HCT116 (cell line): Measurements from ENCODE around the gene PTPMT1. TPM values are rescaled to one million over a fixed set of nuclear protein-coding genes. Genes with fewer than 3 reads are reported as not detected.

ENCODE experiments used
- ATAC-seq: fragments of 200-7000 bp; cut with Tn5 transposase; 2 replicates; pipeline ENCODE4 v1.9.1; 2020; ENCODE audit warnings: mild to moderate bottlenecking, moderate library complexity
- BruUV-seq: library from RNA; stranded (reverse); fragments of 400-500 nt; replicated peaks from 2 replicates; lab custom pipeline; 2021; lab: Mats Ljungman, UMichigan
- CTCF ChIA-PET: fragments of 300-600 bp; sonication (Branson Sonifier 250); formaldehyde crosslinking; loops from one replicate; lab custom pipeline; 2021; ENCODE audit warnings: antibody characterized with exemption; lab: Charles Lee
- POLR2A ChIA-PET: fragments of 300-600, 350-600 bp; sonication (Branson Sonifier 250); formaldehyde crosslinking; loops from one replicate; lab custom pipeline; 2021; ENCODE audit warnings: antibody characterized with exemption; lab: Charles Lee
- RAD21 ChIA-PET, 2 experiments: fragments of 300-600 bp; sonication (Branson Sonifier 250); formaldehyde crosslinking; loops; one replicate each; lab custom pipeline; 2023; ENCODE audit warnings: low total read pairs in 2 of 2; ENCODE audit not compliant: uncharacterized antibody in 2 of 2, unreplicated experiment in 2 of 2, low non-redundant PET in 1 of 2; lab: Charles Lee
- DNase-seq: peaks from one replicate; pipeline ENCODE4 v3.0.0-alpha.2; 2010; ENCODE audit warnings: low read depth, low spot score
- H2AFZ ChIP-seq: fragments of 200-600 bp; shearing (Covaris generic), sonication (generic); 2 replicates; pipeline ENCODE4 v1.6.1; 2017; ENCODE audit warnings: low read depth, mixed run types, mixed read lengths, antibody characterized with exemption, low read length; ENCODE audit not compliant: poor library complexity, severe bottlenecking
- H3K27ac ChIP-seq: 2 replicates; pipeline ENCODE4 v1.5.1; 2012; ENCODE audit warnings: low read depth, low read length
- H3K27me3 ChIP-seq: fragments of 200-600 bp; sonication (generic); 2 replicates; pipeline ENCODE4 v1.6.1; 2016; ENCODE audit warnings: mixed run types, low read length, mixed read lengths; ENCODE audit not compliant: insufficient read depth
- H3K36me3 ChIP-seq, 2 experiments: fragments of 200-500 bp in 1 of 2; fragments of 200-600 bp in 1 of 2; sonication (Bioruptor generic) in 1 of 2; sonication (generic) in 1 of 2; 2 replicates each; pipeline versions ENCODE4 v1.5.1 to v1.6.1; 2014 to 2016; ENCODE audit warnings: low read length in 2 of 2, inconsistent platforms in 1 of 2, mixed read lengths in 1 of 2, mixed run types in 1 of 2; ENCODE audit not compliant: insufficient read depth in 2 of 2, control insufficient read depth in 1 of 2
- H3K4me1 ChIP-seq, 2 experiments: fragments of 200-600 bp in 1 of 2; sonication (generic) in 1 of 2; 2 replicates each; pipeline versions ENCODE4 v1.5.1 to v1.6.1; 2012 to 2017; ENCODE audit warnings: low read length in 2 of 2, inconsistent platforms in 1 of 2, mild to moderate bottlenecking in 1 of 2, mixed read lengths in 1 of 2, mixed run types in 1 of 2, moderate library complexity in 1 of 2; ENCODE audit not compliant: insufficient read depth in 2 of 2, control insufficient read depth in 1 of 2
- H3K4me2 ChIP-seq: fragments of 200-600 bp; sonication (generic); 2 replicates; pipeline ENCODE4 v1.6.1; 2017; ENCODE audit warnings: mixed run types, low read length, mixed read lengths
- H3K4me3 ChIP-seq, 2 experiments: fragments of 200-600 bp in 1 of 2; sonication (generic) in 1 of 2; replicated peaks in 1 of 2; 2 replicates each; pipeline ENCODE4 v1.5.1; 2011 to 2016; ENCODE audit warnings: low read length in 2 of 2, control low read depth in 1 of 2, low read depth in 1 of 2, mild to moderate bottlenecking in 1 of 2, mixed read lengths in 1 of 2, mixed run types in 1 of 2
- H3K79me2 ChIP-seq: fragments of 200-600 bp; sonication (generic); 2 replicates; pipeline ENCODE4 v1.6.1; 2017; ENCODE audit warnings: mild to moderate bottlenecking, mixed run types, low read length, moderate library complexity, mixed read lengths; ENCODE audit not compliant: insufficient read depth
- H3K9ac ChIP-seq: fragments of 200-600 bp; sonication (generic); 2 replicates; pipeline ENCODE4 v1.6.1; 2016; ENCODE audit warnings: low read length, mixed read lengths
- H3K9me2 ChIP-seq: fragments of 200-600 bp; sonication (generic), shearing (Covaris generic); 2 replicates; pipeline ENCODE4 v1.6.1; 2017; ENCODE audit warnings: mixed run types, mild to moderate bottlenecking, moderate library complexity; ENCODE audit not compliant: insufficient read depth
- H3K9me3 ChIP-seq, 2 experiments: fragments of 200-500 bp in 1 of 2; fragments of 200-600 bp in 1 of 2; sonication (Bioruptor generic) in 1 of 2; sonication (generic) in 1 of 2; 2 replicates each; pipeline ENCODE4 v1.6.1; 2014 to 2017; ENCODE audit warnings: low read length in 2 of 2, mixed read lengths in 2 of 2, inconsistent platforms in 1 of 2, low read depth in 1 of 2, mild to moderate bottlenecking in 1 of 2, mixed run types in 1 of 2, moderate library complexity in 1 of 2; ENCODE audit not compliant: control insufficient read depth in 1 of 2, insufficient read depth in 1 of 2
- H4K20me1 ChIP-seq: fragments of 200-600 bp; sonication (generic), shearing (Covaris generic); 2 replicates; pipeline ENCODE4 v1.6.1; 2017; ENCODE audit warnings: mixed run types, mild to moderate bottlenecking, moderate library complexity; ENCODE audit not compliant: insufficient read depth
- ATF3 ChIP-seq: IDR thresholded peaks from 2 replicates; pipeline ENCODE4 v1.6.1; 2012
- EGR1 ChIP-seq: IDR thresholded peaks from 2 replicates; pipeline ENCODE4 v1.6.1; 2012; ENCODE audit warnings: low read depth
- EZH2phosphoT487 ChIP-seq: fragments of 200-600 bp; IDR thresholded peaks from 2 replicates; pipeline ENCODE4 v1.6.1; 2018; ENCODE audit warnings: antibody characterized with exemption, borderline replicate concordance
- FOSL1 ChIP-seq: IDR thresholded peaks from 2 replicates; pipeline ENCODE4 v1.6.1; 2012; ENCODE audit warnings: low read depth
- JUND ChIP-seq: IDR thresholded peaks from 2 replicates; pipeline ENCODE4 v1.6.1; 2012
- MAX ChIP-seq: IDR thresholded peaks from 2 replicates; pipeline ENCODE4 v1.6.1; 2012
- POLR2AphosphoS5 ChIP-seq: IDR thresholded peaks from 2 replicates; pipeline ENCODE4 v1.6.1; 2011; ENCODE audit warnings: mild to moderate bottlenecking, low read depth, low read length, moderate library complexity
- RAD21 ChIP-seq: IDR thresholded peaks from 2 replicates; pipeline ENCODE4 v1.6.1; 2012; ENCODE audit warnings: low read depth, mild to moderate bottlenecking
- REST ChIP-seq: IDR thresholded peaks from 2 replicates; pipeline ENCODE4 v1.6.1; 2012; ENCODE audit warnings: low read depth
- SIN3A ChIP-seq: IDR thresholded peaks from 2 replicates; pipeline ENCODE4 v1.6.1; 2012; ENCODE audit warnings: low read depth
- SP1 ChIP-seq: IDR thresholded peaks from 2 replicates; pipeline ENCODE4 v1.6.1; 2012; ENCODE audit warnings: low read depth
- TCF7L2 ChIP-seq: IDR thresholded peaks from 2 replicates; pipeline ENCODE4 v1.7.0; 2011; ENCODE audit warnings: borderline replicate concordance, inconsistent platforms; ENCODE audit not compliant: insufficient read depth, insufficient read length; ENCODE audit errors: extremely low read depth
- ZBTB33 ChIP-seq: IDR thresholded peaks from 2 replicates; pipeline ENCODE4 v1.6.1; 2011; ENCODE audit warnings: mild to moderate bottlenecking, low read length, moderate library complexity; ENCODE audit not compliant: insufficient replicate concordance; ENCODE audit errors: extremely low read depth
- ZNF274 ChIP-seq: fragments of 200-500 bp; sonication (Bioruptor generic); IDR thresholded peaks from 2 replicates; pipeline ENCODE4 v1.6.1; 2014; ENCODE audit warnings: mild to moderate bottlenecking, low read depth, low read length, inconsistent platforms
- intact Hi-C: fragments of 100-400 bp; cut with micrococcal nuclease; formaldehyde crosslinking; loops from 2 replicates; pipeline ENCODE4 v1.10.0; 2022
- total RNA-seq: library from RNA; stranded (reverse); gene quantifications from one replicate; pipeline ENCODE4 v1.2.1, GENCODE V29; 2021; ENCODE audit not compliant: unreplicated experiment

PTPMT1 gene
- total RNA-seq, 1 experiment from 2014 or later = 71.6 TPM

- Histone ChIP-seq H3K4me3 (no peak overlapping the region), H3K27me3 (no peaks in the 10 kb centered on the region; the same call in 1 of the 2 replicates), H3K36me3 (no peaks in the 10 kb centered on the region; a peak in 1 of 4 replicates), H3K27ac (no peak overlapping the region), H4K20me1 (no peaks in the 10 kb centered on the region), H3K9me3 (no peaks in the 10 kb centered on the region), H3K9ac (no peak overlapping the region), H2AFZ (no peak overlapping the region), H3K79me2 (no peaks in the 10 kb centered on the region), H3K4me1 (no peaks in the 10 kb centered on the region), H3K4me2 (no peak overlapping the region), H3K9me2 (no peaks in the 10 kb centered on the region)
- no peak for TF ChIP-seq REST
- no peak for TF ChIP-seq MAX
- no peak for TF ChIP-seq ZBTB33
- no peak for TF ChIP-seq SP1
- no peak for TF ChIP-seq ZNF274
- no peak for TF ChIP-seq TCF7L2
- no peak for TF ChIP-seq ATF3
- no peak for TF ChIP-seq POLR2AphosphoS5
- TF ChIP-seq SIN3A = no peak
- TF ChIP-seq EZH2phosphoT487 = no peak
- TF ChIP-seq EGR1 = no peak
- TF ChIP-seq RAD21 = no peak
- no peak for TF ChIP-seq JUND
- no peak for TF ChIP-seq FOSL1
- POLR2A ChIA-PET = no interaction called here
- DNase-seq = no peak
- CTCF ChIA-PET = no interaction called here
- intact Hi-C loops = loop anchor here (10.0 kb wide), 1 partner anchor 147 kb away; no protein-coding TSS in a partner anchor
- BruUV-seq = no TSS peak
- no peak for ATAC-seq
- RAD21 ChIA-PET = interaction anchor here in 1 of 2 experiments (0.9 kb wide), 1 partner anchor 105 kb away, joined by 3 read pairs; no protein-coding TSS in a partner anchor
These were observed 46.0 kb downstream of the PTPMT1 start for GRCh38 chr11:47611348-47611794.
